Fibroblast of villous mesenchyme (primary cell): Measurements from ENCODE around the gene PLB1. TPM values are rescaled to one million over a fixed set of nuclear protein-coding genes. Genes with fewer than 3 reads are reported as not detected.

Experiments used
- DNase-seq: peaks from one replicate; pipeline ENCODE4 v3.0.0-alpha.2; 2010; ENCODE audit warnings: low read depth
- H3K4me3 ChIP-seq: 2 replicates; pipeline ENCODE4 v1.5.1; 2011; ENCODE audit warnings: low read depth, mild to moderate bottlenecking, low read length
- CTCF ChIP-seq: IDR thresholded peaks from 2 replicates; pipeline ENCODE4 v1.5.1; 2012; ENCODE audit warnings: low read depth, mild to moderate bottlenecking, low read length; ENCODE audit not compliant: insufficient read depth
- total RNA-seq: library from RNA; depleted of rRNA; stranded (reverse); fragments of >200 nt; gene quantifications from 2 replicates; pipeline ENCODE4 v1.2.3, GENCODE V29; 2012

Gene PLB1
- total RNA-seq, 1 donor, result 3.0 TPM

- no peak for TF ChIP-seq CTCF
- no peak overlapping the region for H3K4me3 ChIP-seq
- DNase-seq, result no peak
Observed at GRCh38 chr2:28449126-28449487, 46.8 kb upstream of the PLB1 start.

GRCh38 chr2:28449488-28450395 is 46.1 kb upstream of the PLB1 start:
- TF ChIP-seq CTCF, result no peak
- peak; percentile 62 for DNase-seq
- no peak overlapping the region for H3K4me3 ChIP-seq

- no peak for TF ChIP-seq CTCF
Observed at GRCh38 chr2:28450901-28451565, 44.8 kb upstream of the PLB1 start.

GRCh38 chr2:28451793-28452533 is 43.9 kb upstream of the PLB1 start:
- no peak for TF ChIP-seq CTCF
- H3K4me3 ChIP-seq, result no peak overlapping the region
- no peak for DNase-seq

More at GRCh38 chr2:28450901-28451565, 44.8 kb upstream of the PLB1 start:
- no peak for DNase-seq
- H3K4me3 ChIP-seq, result no peak overlapping the region

- H3K4me3 ChIP-seq, result no peak overlapping the region
- DNase-seq, result peak; percentile 44
- TF ChIP-seq CTCF, result peak; percentile 97
Observed at GRCh38 chr2:28452534-28453081, 43.3 kb upstream of the PLB1 start.

GRCh38 chr2:28453396-28453795 is 42.5 kb upstream of the PLB1 start:
- no peak for TF ChIP-seq CTCF
- DNase-seq, result no peak
- H3K4me3 ChIP-seq, result no peak overlapping the region
